K562 (cell line): ENCODE data around the gene TMEM120B. TPM values are rescaled to one million over a fixed set of nuclear protein-coding genes. Genes with fewer than 3 reads are reported as not detected.

Experiments used
- BRD9 ChIP-seq: fragments of 450-650 bp; IDR thresholded peaks from 2 replicates; pipeline ENCODE4 v1.6.1; 2018; ENCODE audit warnings: low read depth; ENCODE audit not compliant: partially characterized antibody
- CBX1 ChIP-seq: sonication (generic); IDR thresholded peaks from 2 replicates; pipeline ENCODE4 v1.6.1; 2016; ENCODE audit warnings: antibody characterized with exemption, low read depth, mild to moderate bottlenecking
- DPF2 ChIP-seq: fragments of 450-650 bp; IDR thresholded peaks from 2 replicates; pipeline ENCODE4 v1.6.1; 2016
- E4F1 ChIP-seq: fragments of 250-450 bp; sonication (Bioruptor Pico); IDR thresholded peaks from 2 replicates; pipeline ENCODE4 v1.5.0; 2021; ENCODE audit warnings: mild to moderate bottlenecking, borderline replicate concordance
- FIP1L1 ChIP-seq: fragments of 200-400 bp; formaldehyde crosslinking; IDR thresholded peaks from 2 replicates; pipeline ENCODE4 v1.6.1; 2018; ENCODE audit warnings: mild to moderate bottlenecking, low read depth, low read length; ENCODE audit not compliant: poor library complexity, severe bottlenecking
- HBP1 ChIP-seq: fragments of 450-650 bp; formaldehyde crosslinking; IDR thresholded peaks from 2 replicates; pipeline ENCODE4 v1.4.0; 2022; ENCODE audit warnings: missing genetic modification characterization
- MAFG ChIP-seq: fragments of 450-650 bp; conservative IDR thresholded peaks from 2 replicates; pipeline ENCODE4 v1.6.1; 2016; ENCODE audit warnings: missing genetic modification characterization, missing compliant biosample characterization
- MLLT1 ChIP-seq, 2 experiments: fragments of 450-650 bp; IDR thresholded peaks; 2 replicates each; pipeline ENCODE4 v1.6.1; 2016
- MYBL2 ChIP-seq, 2 experiments: fragments of 450-650 bp in 1 of 2; sonication (generic) in 1 of 2; formaldehyde crosslinking in 1 of 2; IDR thresholded peaks; 2 replicates each; pipeline versions ENCODE4 v1.6.1 to v1.8.1; 2017 to 2022; ENCODE audit warnings: borderline replicate concordance in 1 of 2, inconsistent platforms in 1 of 2, low read depth in 1 of 2, mild to moderate bottlenecking in 1 of 2, missing genetic modification reagents in 1 of 2, moderate library complexity in 1 of 2
- PHB2 ChIP-seq: fragments of 450-650 bp; IDR thresholded peaks from 2 replicates; pipeline ENCODE4 v1.6.1; 2017; ENCODE audit warnings: low read depth
- PML ChIP-seq: IDR thresholded peaks from 2 replicates; pipeline ENCODE4 v1.6.1; 2012; ENCODE audit warnings: low read length, inconsistent platforms
- POLR2G ChIP-seq: fragments of 200-400 bp; formaldehyde crosslinking; IDR thresholded peaks from 2 replicates; pipeline ENCODE4 v1.6.1; 2017; ENCODE audit warnings: low read depth, mild to moderate bottlenecking, antibody characterized with exemption, low read length, moderate library complexity
- RFX7 ChIP-seq: fragments of 250-450 bp; sonication (Bioruptor Pico); IDR thresholded peaks from 2 replicates; pipeline ENCODE4 v1.5.1; 2021; ENCODE audit warnings: mild to moderate bottlenecking
- SRSF9 ChIP-seq: fragments of 200-400 bp; formaldehyde crosslinking; IDR thresholded peaks from 2 replicates; pipeline ENCODE4 v1.6.1; 2017; ENCODE audit warnings: low read depth, low read length, borderline replicate concordance
- SUPT5H ChIP-seq: fragments of 450-650 bp; IDR thresholded peaks from 2 replicates; pipeline ENCODE4 v1.6.1; 2016
- ZBTB5 ChIP-seq: fragments of 450-650 bp; IDR thresholded peaks from 2 replicates; pipeline ENCODE4 v1.6.1; 2017; ENCODE audit warnings: antibody characterized with exemption
- ZEB2 ChIP-seq: fragments of 450-650 bp; IDR thresholded peaks from 2 replicates; pipeline ENCODE4 v1.6.1; 2016
- ZNF133 ChIP-seq: fragments of 250-450 bp; sonication (Bioruptor Pico); IDR thresholded peaks from 2 replicates; pipeline ENCODE4 v1.4.0; 2020; ENCODE audit warnings: mild to moderate bottlenecking
- ZNF175 ChIP-seq: fragments of 200-800 bp; sonication (Bioruptor generic); IDR thresholded peaks from 2 replicates; pipeline ENCODE4 v1.6.1; 2016; ENCODE audit warnings: low read depth, mild to moderate bottlenecking, missing genetic modification characterization, missing compliant biosample characterization
- polyA plus RNA-seq, 8 experiments: library from polyadenylated mRNA; depleted of rRNA in 4 of 8; stranded (reverse) in 5 of 8; unstranded in 3 of 8; fragments of >200 nt; fragmentation: Nextera tagmentation in 2 of 8; fragmentation: Illumina TruSeq in 1 of 8; extraction: Ambion mirVana in 2 of 8; extraction: Trizol in 1 of 8; gene quantifications; 2 replicates each; pipeline versions ENCODE4 v1.2.1 to v1.2.3, GENCODE V29; 2011 to 2014; ENCODE audit warnings: inconsistent platforms in 1 of 8, missing spikeins in 1 of 8
- total RNA-seq, 7 experiments: library from RNA; depleted of rRNA in 6 of 7; stranded (reverse); fragments of >200 nt in 6 of 7; fragmentation: Illumina TruSeq in 2 of 7; extraction: Trizol in 2 of 7; gene quantifications; 2 replicates each; pipeline versions ENCODE4 v1.2.1 to v1.2.3, GENCODE V29; 2011 to 2021; ENCODE audit warnings: low replicate concordance in 1 of 7

Gene TMEM120B
- total and polyA plus RNA-seq, 9 of the 15 experiments (the other 6 are each of a cell fraction or from before 2014, with no cell fraction given) = 1.7 to 18.6 (median 7.4) TPM

- TF ChIP-seq CBX1 = no peak
- peak; percentile 27; the same call in 1 of the 2 replicates for TF ChIP-seq ZEB2
- no peak for TF ChIP-seq ZBTB5
- TF ChIP-seq MAFG = no peak
- no peak for TF ChIP-seq SRSF9
- no peak for TF ChIP-seq ZNF175 (CRISPR knock-in tag)
- peak; percentile 76 for TF ChIP-seq DPF2
- no peak for TF ChIP-seq RFX7 (CRISPR knock-in tag)
- TF ChIP-seq PHB2 = no peak
- no peak for TF ChIP-seq E4F1 (CRISPR knock-in tag)
- no peak for TF ChIP-seq SUPT5H
- TF ChIP-seq POLR2G = no peak
- TF ChIP-seq HBP1 (CRISPR knock-in tag) = peak; percentile 9; the same call in 1 of the 2 replicates
- no peak for TF ChIP-seq MYBL2 (IDR thresholded peaks at IDR 0.05; ENCODE audit: low read depth)
- TF ChIP-seq MYBL2 (CRISPR knock-in tag; IDR thresholded peaks at IDR 0.05; ENCODE audit: borderline replicate concordance) = no peak
- 0 out of 4 replicates have a peak, but pooled peaks of 1 of the 2 experiments have one; percentile 43 for TF ChIP-seq MLLT1 (IDR thresholded peaks at IDR 0.05)
- no peak for TF ChIP-seq BRD9
- TF ChIP-seq ZNF133 (CRISPR knock-in tag) = no peak
- TF ChIP-seq FIP1L1 = no peak
- no peak for TF ChIP-seq PML
Observed at GRCh38 chr12:121711361-121712189, 977 bp upstream of the TMEM120B start (continued).
